B cell (primary cell): ENCODE data around the gene DNAAF1. TPM values are rescaled to one million over a fixed set of nuclear protein-coding genes. Genes with fewer than 3 reads are reported as not detected.

ENCODE experiments used
- ATAC-seq: fragments of 200-7000 bp; cut with Tn5 transposase; one replicate; pipeline ENCODE4 v1.10.0; 2021; ENCODE audit warnings: low read depth, mild to moderate bottlenecking, moderate number of reproducible peaks, moderate library complexity
- CTCF ChIA-PET: fragments of 350-600 bp; sonication (Branson Sonifier 250); formaldehyde crosslinking; loops from one replicate; lab custom pipeline; 2021; ENCODE audit warnings: antibody characterized with exemption, inconsistent platforms; lab: Charles Lee
- POLR2A ChIA-PET: fragments of 350-600 bp; sonication (Branson Sonifier 250); formaldehyde crosslinking; loops from one replicate; lab custom pipeline; 2021; ENCODE audit warnings: antibody characterized with exemption; lab: Charles Lee
- DNase-seq: peaks from one replicate; pipeline ENCODE4 v3.0.0; 2013
- H2AFZ ChIP-seq: 2 replicates; pipeline ENCODE4 v1.6.1; 2012; ENCODE audit warnings: mild to moderate bottlenecking, low read depth, low read length; ENCODE audit not compliant: insufficient read depth, poor library complexity, severe bottlenecking
- H3K27ac ChIP-seq, 2 donors: 1 replicate in 1 of 2; 2 replicates in 1 of 2; pipeline ENCODE4 v1.5.1; 2012 to 2013; ENCODE audit warnings: low read length in 2 of 2, mild to moderate bottlenecking in 2 of 2, moderate library complexity in 1 of 2
- H3K27me3 ChIP-seq, 4 experiments: fragments of 200-600 bp in 1 of 4; sonication (generic) in 1 of 4; replicated peaks in 1 of 4; 1 replicate in 2 of 4; 2 replicates in 2 of 4; pipeline versions ENCODE4 v1.6.1 to v1.7.0; 2013 to 2016; ENCODE audit warnings: low read length in 3 of 4, mild to moderate bottlenecking in 2 of 4, mixed read lengths in 1 of 4, moderate library complexity in 1 of 4; ENCODE audit not compliant: insufficient read depth in 4 of 4, control insufficient read depth in 3 of 4; ENCODE audit errors: control extremely low read depth in 1 of 4
- H3K36me3 ChIP-seq, 2 experiments: replicated peaks in 1 of 2; 1 replicate in 1 of 2; 2 replicates in 1 of 2; pipeline versions ENCODE4 v1.6.1 to v1.7.1; 2013; ENCODE audit warnings: low read length in 1 of 2; ENCODE audit not compliant: insufficient read depth in 2 of 2, control insufficient read depth in 1 of 2; ENCODE audit errors: control extremely low read depth in 1 of 2, extremely low read depth in 1 of 2
- H3K4me1 ChIP-seq, 2 donors: fragments of 200-600 bp in 1 of 2; sonication (generic) in 1 of 2; 1 replicate in 1 of 2; 2 replicates in 1 of 2; pipeline versions ENCODE4 v1.5.1 to v1.6.1; 2013 to 2017; ENCODE audit warnings: low read length in 2 of 2; ENCODE audit not compliant: control insufficient read depth in 2 of 2, insufficient read depth in 2 of 2
- H3K4me2 ChIP-seq: replicated peaks from 2 replicates; pipeline ENCODE3; 2012; ENCODE audit warnings: mild to moderate bottlenecking, low read depth, low read length; ENCODE audit not compliant: poor library complexity, severe bottlenecking
- H3K4me3 ChIP-seq, 5 experiments: fragments of 200-600 bp in 1 of 5; sonication (generic) in 1 of 5; 1 replicate in 3 of 5; 2 replicates in 2 of 5; pipeline versions ENCODE4 v1.5.1 to v1.7.0; 2011 to 2016; ENCODE audit warnings: low read length in 4 of 5, mild to moderate bottlenecking in 4 of 5, low read depth in 2 of 5, control low read depth in 1 of 5, moderate library complexity in 1 of 5; ENCODE audit not compliant: insufficient read depth in 1 of 5; ENCODE audit errors: control extremely low read depth in 1 of 5, extremely low read depth in 1 of 5
- H3K79me2 ChIP-seq: fragments of 200-600 bp; sonication (generic); one replicate; pipeline ENCODE4 v1.6.0; 2016; ENCODE audit warnings: low read length; ENCODE audit not compliant: control insufficient read depth, insufficient read depth
- H3K9ac ChIP-seq: fragments of 200-600 bp; sonication (generic); 2 replicates; pipeline ENCODE4 v1.6.1; 2017; ENCODE audit warnings: mild to moderate bottlenecking, low read length, moderate library complexity
- H3K9me3 ChIP-seq, 3 donors: one replicate each; pipeline versions ENCODE4 v1.6.1 to v1.7.1; 2013; ENCODE audit warnings: low read length in 2 of 3; ENCODE audit not compliant: control insufficient read depth in 2 of 3, insufficient read depth in 1 of 3; ENCODE audit errors: control extremely low read depth in 1 of 3
- H4K20me1 ChIP-seq: 2 replicates; pipeline ENCODE4 v1.6.0; 2012; ENCODE audit warnings: mild to moderate bottlenecking, low read length; ENCODE audit not compliant: insufficient read depth, control insufficient read depth, poor library complexity, severe bottlenecking
- H3K27ac Mint-ChIP-seq: one replicate; pipeline ENCODE4 v1.8.0; 2021; ENCODE audit warnings: mixed read lengths
- H3K27me3 Mint-ChIP-seq: one replicate; pipeline ENCODE4 v1.8.0; 2021; ENCODE audit warnings: mixed read lengths
- H3K4me1 Mint-ChIP-seq: one replicate; pipeline ENCODE4 v1.8.0; 2021; ENCODE audit warnings: mixed read lengths
- H3K4me3 Mint-ChIP-seq: one replicate; pipeline ENCODE4 v1.8.0; 2021; ENCODE audit warnings: mixed read lengths
- H3K9me3 Mint-ChIP-seq: one replicate; pipeline ENCODE4 v1.8.0; 2022; ENCODE audit warnings: mixed read lengths; ENCODE audit not compliant: insufficient read depth
- EZH2 ChIP-seq: IDR thresholded peaks from 2 replicates; pipeline ENCODE4 v1.6.1; 2012; ENCODE audit warnings: borderline replicate concordance, low read depth, mild to moderate bottlenecking, moderate library complexity, low read length; ENCODE audit not compliant: insufficient read depth, poor library complexity, severe bottlenecking
- WGBS: methylation state at CpG from one replicate; pipeline ENCODE4 v1.1.5; 2013; ENCODE audit warnings: missing lambda C conversion rate; ENCODE audit not compliant: insufficient coverage; 5-methylcytosine and 5-hydroxymethylcytosine counted together
- intact Hi-C: fragments of 100-400 bp; cut with micrococcal nuclease; formaldehyde crosslinking; loops from one replicate; pipeline ENCODE4 v1.10.0; 2022
- polyA plus RNA-seq: library from polyadenylated mRNA; depleted of rRNA; stranded (reverse); fragments of >200 nt; gene quantifications from 2 replicates; pipeline ENCODE4 v1.2.3, GENCODE V29; 2012
- total RNA-seq, 2 donors: library from RNA; stranded (reverse); fragments of 120-200 nt in 1 of 2; gene quantifications; 1 replicate in 1 of 2; 2 replicates in 1 of 2; pipeline versions ENCODE4 v1.2.3 to v1.2.4, GENCODE V29; 2013 to 2022
- TF ChIP-seq, protein P1 (sequence below): fragments of 200-600 bp; IDR thresholded peaks from one replicate; pipeline ENCODE4 v1.8.0; 2022; ENCODE audit warnings: antibody characterized with exemption, mild to moderate bottlenecking

Gene DNAAF1
- total and polyA plus RNA-seq, 2 donors (not counting 1 experiment from before 2014, with no cell fraction given): 0.24 to 0.30 TPM

GRCh38 chr16:84193480-84193879, 48.4 kb downstream of the DNAAF1 start:
- DNase-seq (peak; percentile 5), ATAC-seq (no peak)
- POLR2A ChIA-PET: no interaction called here
- CTCF ChIA-PET: no interaction called here
- intact Hi-C loops: no loop called here
- Mint-ChIP-seq H3K4me1 (peaks cover 14% of the 10 kb centered on the region), H3K9me3 (no peaks in the 10 kb centered on the region), H3K27me3 (peaks cover 1% of the 10 kb centered on the region), H3K27ac (no peak overlapping the region), H3K4me3 (peak overlapping the region; percentile 68)
- 80% methylated on average over 6 of the region's 7 CpGs for WGBS
- Histone ChIP-seq H3K27me3 (peaks cover 0 to 4% (median 0%) of the 10 kb centered on the region in 4 experiments), H3K4me3 (no peak overlapping the region), H2AFZ (peak overlapping the region; percentile 77), H3K4me2 (no peak overlapping the region), H3K4me1 (peaks cover 12 to 13% of the 10 kb centered on the region in 2 donors), H3K36me3 (no peaks in the 10 kb centered on the region), H4K20me1 (no peaks in the 10 kb centered on the region), H3K9me3 (no peaks in the 10 kb centered on the region), H3K9ac (no peak overlapping the region), H3K79me2 (no peaks in the 10 kb centered on the region), H3K27ac (no peak overlapping the region)
- no peak for TF ChIP-seq EZH2
- TF ChIP-seq, protein P1, sequence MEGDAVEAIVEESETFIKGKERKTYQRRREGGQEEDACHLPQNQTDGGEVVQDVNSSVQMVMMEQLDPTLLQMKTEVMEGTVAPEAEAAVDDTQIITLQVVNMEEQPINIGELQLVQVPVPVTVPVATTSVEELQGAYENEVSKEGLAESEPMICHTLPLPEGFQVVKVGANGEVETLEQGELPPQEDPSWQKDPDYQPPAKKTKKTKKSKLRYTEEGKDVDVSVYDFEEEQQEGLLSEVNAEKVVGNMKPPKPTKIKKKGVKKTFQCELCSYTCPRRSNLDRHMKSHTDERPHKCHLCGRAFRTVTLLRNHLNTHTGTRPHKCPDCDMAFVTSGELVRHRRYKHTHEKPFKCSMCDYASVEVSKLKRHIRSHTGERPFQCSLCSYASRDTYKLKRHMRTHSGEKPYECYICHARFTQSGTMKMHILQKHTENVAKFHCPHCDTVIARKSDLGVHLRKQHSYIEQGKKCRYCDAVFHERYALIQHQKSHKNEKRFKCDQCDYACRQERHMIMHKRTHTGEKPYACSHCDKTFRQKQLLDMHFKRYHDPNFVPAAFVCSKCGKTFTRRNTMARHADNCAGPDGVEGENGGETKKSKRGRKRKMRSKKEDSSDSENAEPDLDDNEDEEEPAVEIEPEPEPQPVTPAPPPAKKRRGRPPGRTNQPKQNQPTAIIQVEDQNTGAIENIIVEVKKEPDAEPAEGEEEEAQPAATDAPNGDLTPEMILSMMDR: no peak

DNA sequence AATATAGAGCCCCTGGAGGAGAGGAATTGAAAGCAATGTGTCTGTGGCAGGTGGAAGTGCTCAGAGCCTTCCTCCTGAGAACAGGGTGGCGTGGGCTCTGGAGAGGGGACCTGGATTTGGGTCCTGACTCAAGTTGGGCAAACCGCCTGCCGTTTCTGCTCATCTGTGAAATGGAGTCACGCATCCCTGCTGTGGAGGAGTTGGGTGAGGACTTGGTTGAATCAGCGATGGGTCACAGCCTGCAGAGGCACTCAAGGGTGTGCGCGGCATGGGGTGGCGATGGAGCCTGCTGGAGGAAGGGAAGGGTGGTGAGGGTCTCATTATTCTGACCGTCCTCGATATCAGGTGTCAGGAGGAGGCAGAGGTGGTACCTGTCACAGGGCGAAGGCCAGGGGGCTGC, 48.9 kb downstream of the DNAAF1 start:
- H3K4me1 ChIP-seq: peaks cover 12 to 13% of the 10 kb centered on the region in 2 donors
- ChIA-PET CTCF (no interaction called here), POLR2A (no interaction called here)
- H3K9ac ChIP-seq: peak overlapping the region; percentile 53
- 75% methylated on average over 11 of the region's 11 CpGs for WGBS
- H3K4me2 ChIP-seq: peak overlapping the region; percentile 75
- Mint-ChIP-seq H3K27me3 (peaks cover 3% of the 10 kb centered on the region), H3K4me1 (peaks cover 14% of the 10 kb centered on the region), H3K27ac (no peak overlapping the region), H3K4me3 (peak overlapping the region; percentile 68), H3K9me3 (no peaks in the 10 kb centered on the region)
- ATAC-seq (no peak), DNase-seq (no peak)
- no peaks in the 10 kb centered on the region for H3K36me3 ChIP-seq
- intact Hi-C loops: no loop called here
- H3K27me3 ChIP-seq: peaks cover 0 to 4% (median 0%) of the 10 kb centered on the region in 4 experiments
- H3K27ac ChIP-seq: no peak overlapping the region
- TF ChIP-seq EZH2: no peak
- TF ChIP-seq, protein P1: no peak
- no peaks in the 10 kb centered on the region for H3K9me3 ChIP-seq
- no peaks in the 10 kb centered on the region for H3K79me2 ChIP-seq
- H4K20me1 ChIP-seq: no peaks in the 10 kb centered on the region
- peak overlapping the region in 4 of 5 experiments; percentile 11 to 50 (median 30) for H3K4me3 ChIP-seq
- H2AFZ ChIP-seq: peak overlapping the region; percentile 77
